ENCODE measurements around the gene SOX5.

Gene SOX5

DNA sequence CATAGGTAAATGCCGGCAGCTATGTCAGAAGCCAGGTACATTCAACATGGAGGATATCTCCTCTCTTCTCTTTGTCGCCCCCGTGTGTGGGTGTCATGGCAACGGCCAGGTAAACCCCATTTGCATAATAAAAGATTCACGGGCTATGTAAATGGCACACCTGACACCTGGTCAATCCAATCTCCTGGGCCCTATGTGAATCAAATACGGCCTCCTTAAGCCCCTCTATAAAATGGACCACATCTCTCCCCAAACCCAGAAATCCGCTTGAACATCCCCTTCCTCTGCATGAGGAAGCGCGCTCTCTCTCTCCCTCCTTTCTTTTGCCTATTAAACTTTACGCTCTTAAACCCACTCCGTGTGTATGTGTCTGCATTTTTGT, 363.7 kb downstream of the SOX5 start:
- no peak for DNase-seq

DNA sequence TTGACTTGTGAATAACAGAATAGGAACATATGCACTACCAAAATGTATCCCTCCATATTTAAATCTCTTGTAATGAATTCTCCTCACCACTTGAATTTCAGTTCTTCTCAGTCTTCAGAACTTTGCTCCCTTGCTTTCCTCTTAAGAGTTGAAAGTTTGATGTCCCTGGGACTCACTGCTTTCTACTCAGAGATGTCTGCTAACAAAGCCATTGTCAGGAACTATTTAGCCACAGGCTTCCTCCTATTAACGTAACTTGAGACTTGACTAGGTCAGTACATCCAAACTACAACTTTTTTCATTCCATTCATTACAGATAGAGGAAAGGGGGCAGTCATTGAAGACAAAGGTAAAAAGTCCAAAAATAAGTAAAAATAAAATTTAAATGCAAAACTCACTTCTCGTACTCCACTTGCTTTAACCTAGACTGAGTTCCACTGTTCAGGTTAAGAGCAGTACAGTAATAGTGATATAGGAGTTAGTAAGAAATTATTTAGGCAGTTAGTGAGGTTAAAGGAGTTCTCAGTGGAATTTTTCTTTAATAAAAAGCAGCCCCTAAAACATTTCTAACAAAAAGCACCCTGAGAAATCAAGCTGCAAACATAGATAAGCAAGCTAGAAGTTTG, 364.2 kb downstream of the SOX5 start:
- DNase-seq = no peak

DNA sequence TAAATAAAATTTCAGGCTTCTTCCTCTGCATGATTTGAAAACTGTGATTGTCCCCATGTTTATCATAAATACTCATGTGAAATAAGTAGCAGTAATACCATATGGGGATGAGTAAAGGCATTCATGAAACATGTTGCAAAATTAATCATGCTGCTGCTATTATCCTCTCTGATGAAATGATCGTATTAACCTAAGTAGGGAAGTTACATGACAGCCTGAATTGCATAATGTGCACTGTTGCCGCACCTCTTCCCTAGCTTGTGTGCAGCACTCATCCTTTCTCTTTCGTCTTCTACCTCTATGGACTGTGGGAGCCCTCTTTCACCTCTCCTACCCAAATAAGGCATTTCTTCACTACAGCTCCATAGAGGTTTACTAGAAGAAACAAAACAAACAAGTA, 367.6 kb downstream of the SOX5 start:
- no peak for DNase-seq

DNA sequence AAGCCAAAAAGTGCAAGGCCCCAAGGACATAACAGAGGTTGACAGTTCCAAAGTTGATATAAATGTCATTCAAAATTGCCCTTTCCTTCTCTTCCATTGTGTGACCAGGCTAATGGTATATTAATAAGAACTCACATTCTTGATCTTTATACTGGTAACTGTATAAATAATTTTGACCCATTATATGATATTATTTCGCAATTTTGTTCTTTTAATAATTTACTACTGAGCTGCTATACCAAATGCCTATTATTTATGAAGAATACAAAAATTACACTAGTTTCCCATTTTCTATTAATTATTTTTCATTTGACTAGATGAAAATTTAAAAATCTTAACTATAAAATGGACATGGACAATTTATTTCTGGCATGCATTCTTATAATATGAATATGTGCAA, 370.2 kb downstream of the SOX5 start:
- DNase-seq = no peak

DNA sequence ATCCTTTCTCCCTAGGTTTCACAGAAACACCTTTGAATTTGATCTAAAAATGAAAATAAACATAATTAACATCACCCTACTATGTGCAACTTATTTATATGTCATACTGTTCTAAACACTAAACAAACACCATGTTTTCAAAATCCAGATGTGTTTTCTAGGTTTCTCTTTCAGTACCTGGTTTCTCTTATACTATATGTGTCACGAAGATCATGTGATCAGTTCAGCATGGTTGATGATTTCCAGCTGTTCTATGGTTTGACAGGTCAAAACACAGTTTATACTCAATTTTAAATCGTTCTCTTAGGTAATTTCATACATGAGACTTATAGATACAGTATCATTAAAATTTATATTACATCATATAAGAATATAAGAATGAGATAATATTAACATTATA, 373.1 kb downstream of the SOX5 start:
- DNase-seq = no peak

DNA sequence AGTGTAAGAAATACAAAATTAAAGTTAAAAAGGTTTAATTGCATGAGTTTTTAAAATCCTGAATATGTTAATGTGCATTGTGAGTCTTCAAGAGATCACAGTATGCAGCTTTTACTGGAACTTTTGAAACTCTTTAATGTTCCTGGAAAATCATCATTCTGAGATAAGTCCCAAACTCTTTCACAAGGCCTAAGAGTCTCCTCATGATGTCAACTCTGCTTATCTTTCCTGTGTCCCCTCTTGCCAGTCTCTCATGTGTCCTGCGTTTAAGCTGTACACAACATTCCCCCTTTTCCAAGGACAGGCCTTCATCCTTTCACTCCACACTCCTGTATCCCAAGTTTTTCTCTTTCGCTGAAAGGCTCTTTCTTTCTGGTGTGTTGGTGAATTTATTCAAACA, 380.1 kb downstream of the SOX5 start:
- DNase-seq = no peak

DNA sequence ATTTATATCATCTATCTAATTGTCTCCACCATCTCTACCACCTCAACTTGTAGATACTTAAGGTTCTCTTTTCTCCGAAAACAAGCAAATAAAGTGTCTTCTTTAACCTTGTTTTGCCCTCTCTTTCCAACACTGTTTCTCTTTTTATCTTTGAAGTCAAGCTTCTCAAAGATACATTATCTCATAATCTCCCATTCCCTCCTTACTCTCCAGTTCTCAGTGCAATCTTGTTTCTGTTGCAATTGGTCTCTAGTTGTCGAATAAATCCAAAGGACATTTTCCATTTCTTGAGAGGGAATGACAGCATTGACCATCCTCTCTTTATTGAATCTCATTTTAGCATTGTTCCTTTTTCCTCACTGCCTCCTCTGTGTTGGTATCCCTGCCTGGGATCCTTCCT, 383.3 kb downstream of the SOX5 start:
- no peak for DNase-seq

DNA sequence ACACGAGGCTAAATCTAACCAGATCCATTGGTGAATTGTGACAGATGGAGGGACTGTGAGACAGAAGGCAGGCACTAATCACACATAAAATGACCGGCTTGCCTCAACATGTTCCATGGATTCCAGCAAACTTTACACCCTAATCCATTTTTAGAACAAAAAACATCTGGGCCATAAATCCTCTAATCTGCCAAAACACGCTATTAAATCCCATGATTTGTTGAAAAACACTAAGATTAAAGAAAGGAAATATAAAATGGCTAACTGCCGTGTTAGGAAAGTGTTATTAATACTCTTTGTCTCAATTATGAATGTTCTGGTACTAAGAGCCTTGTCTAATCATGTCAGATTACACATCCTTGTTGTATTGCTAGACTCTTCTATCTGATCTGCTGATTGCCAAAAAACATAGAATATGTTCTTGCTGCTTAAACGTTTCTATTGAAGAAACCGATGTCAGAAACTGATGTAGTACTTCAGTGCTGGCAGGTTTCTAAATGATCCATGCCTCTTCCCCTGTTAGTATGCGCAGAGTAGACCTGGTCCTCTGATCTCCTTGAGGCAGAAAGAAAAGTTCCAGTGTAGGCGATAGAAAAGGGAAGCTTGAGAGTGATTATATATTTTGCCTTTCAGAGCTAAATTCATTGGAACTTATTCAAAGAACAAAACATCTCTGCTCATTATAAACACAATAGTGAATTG, 384.9 kb downstream of the SOX5 start:
- no peak for DNase-seq

DNA sequence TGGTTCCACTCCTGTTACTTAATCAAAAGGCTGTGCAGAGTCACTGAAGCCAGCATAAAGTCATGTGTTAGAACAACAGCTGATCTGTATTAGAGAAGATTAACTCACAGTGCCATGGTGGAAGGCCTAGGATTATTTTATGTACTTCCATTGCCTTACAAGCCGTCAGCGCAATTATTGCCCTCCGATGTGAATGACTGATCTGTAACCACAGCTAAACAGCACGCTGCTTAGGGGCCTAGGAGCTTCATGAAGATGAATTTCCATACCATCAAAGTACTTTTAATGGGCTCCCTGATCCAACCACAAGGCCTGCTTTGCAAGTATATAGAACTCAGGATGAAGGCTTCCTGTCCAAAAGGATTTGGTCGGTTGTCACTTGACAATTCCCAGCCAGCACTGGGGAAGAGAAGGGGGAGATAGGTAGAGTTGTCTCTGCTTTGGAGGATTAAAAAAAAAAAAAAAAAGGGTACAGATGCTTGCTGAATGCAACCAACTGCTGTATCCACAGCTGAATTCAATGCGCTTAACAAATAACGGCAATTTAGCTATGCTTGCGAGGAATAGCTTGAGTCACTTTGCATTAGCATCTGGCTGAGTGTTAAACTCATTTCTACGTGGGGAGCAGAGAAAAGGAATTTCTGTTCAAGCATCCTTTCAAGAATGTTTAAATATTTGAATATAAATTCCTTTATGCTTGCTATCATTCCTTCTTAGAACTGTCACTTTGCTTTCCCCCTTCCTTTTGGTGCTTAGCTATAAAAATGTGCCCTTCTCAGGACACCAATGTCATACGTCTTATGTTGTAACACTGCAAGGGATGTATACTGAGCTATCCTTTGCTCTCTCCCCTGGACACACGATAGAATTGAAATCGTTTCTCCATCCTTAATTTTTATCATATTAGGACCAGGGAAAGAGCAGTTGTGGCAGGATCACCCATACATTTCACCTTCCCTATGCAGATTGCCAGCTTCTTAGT, 387.8 kb downstream of the SOX5 start:
- no peak for DNase-seq

DNA sequence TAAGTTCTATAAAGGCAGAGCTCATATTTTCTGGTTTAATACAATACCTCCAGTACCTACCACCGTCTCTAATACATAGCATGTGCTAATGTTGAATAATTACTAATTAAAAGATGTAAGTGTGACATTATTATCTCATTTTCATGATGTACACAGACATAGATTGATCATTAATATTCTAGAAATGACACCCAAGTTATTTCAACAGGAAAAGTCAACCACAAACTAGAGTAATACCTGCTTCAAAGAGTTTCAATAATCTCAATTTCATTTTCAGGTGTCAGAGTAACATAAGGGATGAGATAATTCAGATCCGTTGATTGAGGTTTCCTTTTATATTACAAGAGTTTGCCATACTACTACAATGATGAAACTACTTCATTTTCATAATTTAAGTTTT, 388.9 kb downstream of the SOX5 start:
- DNase-seq = no peak

DNA sequence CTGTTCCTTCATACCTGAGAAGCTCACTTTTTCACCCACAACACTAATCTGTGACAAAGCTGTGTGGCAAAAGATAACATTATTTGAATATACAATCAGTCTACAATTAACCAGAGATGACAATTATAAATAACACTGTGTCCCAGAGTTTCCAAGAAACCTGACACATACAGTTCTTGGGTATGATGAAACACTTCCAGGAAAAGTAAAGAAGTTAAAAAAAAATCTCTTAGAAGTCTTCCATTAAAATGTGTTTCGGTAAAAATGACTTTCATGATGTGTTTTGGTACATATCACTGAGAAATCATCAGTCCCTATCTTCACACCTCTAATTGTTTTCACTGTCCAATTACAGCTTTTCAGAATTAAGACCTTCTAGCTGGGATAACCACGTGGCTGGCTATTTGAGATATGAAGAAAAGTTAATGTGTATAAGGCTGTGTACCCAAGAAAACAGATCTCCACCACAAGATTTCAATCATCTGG, 390.2 kb downstream of the SOX5 start:
- DNase-seq = no peak

DNA sequence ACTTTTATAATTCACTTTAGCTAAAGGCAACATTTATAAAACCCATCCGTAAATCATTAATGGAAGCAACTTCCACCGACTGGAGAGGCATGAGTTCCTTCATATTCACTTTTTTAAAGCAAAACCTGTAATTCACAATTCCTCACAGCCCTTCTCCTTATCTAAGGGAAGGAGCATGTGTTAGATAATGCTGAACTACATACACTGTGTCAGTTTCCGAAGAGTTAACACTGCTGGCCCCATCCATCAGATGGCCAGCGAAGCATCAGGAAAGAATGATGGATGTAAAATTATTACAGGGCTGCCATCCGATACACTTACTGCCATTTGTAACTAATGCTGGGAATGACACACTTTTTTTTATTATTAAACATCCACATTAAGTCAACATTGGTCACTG, 392.8 kb downstream of the SOX5 start:
- no peak for DNase-seq

DNA sequence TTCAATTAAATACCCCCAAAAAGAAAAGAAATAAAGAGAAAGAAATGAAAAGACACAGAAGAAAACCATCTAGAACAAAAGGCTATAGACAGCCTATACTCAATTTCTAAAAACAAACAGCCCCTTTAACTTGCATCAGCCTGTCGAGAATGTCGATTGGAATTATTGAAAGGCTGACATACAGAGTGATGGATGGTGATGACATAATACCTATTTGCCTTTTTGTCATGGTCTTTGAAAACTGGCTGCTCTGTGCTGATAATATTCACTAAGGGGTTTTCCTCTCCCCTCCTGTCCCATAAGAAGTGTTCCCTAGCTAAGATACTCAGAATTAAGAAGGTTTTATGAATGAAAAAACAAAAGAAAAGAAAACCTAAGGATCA, 393.7 kb downstream of the SOX5 start:
- no peak for DNase-seq

DNA sequence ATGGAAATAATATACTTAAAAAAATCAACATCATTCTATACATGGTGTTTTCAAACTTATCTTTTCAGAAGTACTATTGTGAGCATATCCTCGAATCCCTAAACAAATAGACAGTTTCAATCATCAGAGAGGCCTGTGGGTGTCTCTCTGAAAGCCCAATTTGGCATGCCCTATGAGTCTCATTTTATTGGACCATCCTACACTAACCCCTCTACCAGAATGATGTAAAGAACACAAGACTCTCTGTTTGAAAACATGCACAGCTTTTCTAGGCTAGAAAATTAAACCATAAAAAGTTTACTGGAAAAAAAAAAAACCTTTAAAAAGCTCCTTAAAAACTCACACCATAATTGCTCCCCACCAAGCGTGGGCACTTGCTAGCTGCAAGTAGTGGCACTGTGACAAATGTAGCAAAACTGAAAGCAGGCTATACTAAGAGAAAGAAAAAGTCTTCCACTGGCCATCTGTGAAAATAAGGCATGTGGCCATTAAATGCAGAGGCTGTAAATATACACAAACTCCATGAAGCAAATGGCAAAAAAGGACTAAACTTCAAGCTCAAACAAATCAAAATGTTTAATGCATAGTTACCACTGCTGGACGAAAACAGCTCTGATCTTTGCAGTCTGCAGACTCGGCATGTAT, 394.2 kb downstream of the SOX5 start:
- DNase-seq = no peak

DNA sequence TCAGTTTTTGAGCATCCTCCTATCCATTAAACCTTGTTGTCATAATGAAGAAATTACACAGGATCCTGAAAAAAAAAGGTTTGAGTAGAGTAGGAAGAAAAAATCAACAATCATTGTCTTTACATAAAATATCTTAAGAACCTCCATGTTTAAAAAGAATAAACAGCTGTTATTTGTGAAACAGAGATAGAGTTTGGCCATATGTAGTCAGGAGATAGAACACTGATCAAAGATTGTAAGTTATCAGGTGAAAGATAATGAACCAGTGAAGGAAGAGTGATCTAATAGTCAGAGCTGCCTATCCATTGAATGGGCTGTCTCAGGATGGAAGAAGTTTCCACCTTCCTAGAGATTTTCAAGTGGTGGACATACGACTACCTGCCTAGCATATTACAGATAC, 397.1 kb downstream of the SOX5 start:
- no peak for DNase-seq

DNA sequence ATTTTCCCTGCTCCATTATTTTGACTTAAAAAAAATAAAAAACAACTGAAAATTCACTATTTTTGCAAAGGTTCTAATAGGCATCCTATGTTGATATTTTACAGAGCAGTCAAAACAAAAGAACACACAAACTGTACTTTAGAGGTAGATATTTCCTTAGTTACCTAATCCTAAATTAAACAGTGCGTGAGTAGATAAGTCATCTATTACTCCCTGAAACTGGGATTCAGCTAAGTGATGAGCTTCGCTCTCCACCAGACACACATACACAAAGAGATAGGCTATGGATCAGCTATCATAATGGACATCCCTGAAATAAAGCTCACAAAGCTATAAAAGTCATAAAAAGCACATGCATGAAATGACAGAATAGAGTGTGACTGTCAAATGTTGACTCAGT, 398.7 kb downstream of the SOX5 start:
- DNase-seq = no peak

DNA sequence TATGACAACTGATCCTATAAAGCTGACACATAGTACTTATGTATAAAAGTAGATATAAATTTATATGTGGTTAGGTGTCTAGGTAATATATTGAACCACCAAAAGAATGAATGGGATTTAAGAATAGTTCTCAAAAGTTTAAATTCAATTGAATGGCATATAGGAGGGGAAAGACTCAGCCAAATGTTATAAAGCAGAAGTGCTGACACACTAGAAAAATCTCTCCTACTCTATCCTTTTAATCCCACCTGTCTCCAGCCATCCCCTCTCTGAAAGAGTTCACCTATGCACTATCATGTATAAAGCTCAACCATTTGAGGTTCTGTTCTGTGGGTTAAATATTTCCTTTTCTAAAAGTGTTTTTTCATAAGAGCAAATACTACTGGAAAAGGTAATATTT, 400.7 kb downstream of the SOX5 start:
- no peak for DNase-seq

DNA sequence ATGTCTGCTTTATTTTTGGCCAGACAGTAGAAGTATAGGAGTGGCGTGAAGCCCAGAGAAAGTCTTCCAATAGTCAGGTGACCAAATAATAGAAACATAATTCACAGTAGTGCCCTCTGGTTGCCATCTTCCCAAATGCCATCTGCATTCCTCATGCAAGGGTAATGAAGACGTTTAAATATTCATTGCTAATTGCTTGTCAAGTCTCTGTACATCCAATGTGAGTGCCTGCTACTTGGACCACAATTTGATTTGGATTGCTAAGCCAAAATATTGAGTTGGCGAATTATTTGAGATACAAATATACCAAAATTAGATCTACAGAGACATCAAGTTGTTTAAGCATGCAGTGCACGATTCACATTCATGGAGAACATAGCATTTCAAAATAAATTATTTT, 402.7 kb downstream of the SOX5 start:
- no peak for DNase-seq

DNA sequence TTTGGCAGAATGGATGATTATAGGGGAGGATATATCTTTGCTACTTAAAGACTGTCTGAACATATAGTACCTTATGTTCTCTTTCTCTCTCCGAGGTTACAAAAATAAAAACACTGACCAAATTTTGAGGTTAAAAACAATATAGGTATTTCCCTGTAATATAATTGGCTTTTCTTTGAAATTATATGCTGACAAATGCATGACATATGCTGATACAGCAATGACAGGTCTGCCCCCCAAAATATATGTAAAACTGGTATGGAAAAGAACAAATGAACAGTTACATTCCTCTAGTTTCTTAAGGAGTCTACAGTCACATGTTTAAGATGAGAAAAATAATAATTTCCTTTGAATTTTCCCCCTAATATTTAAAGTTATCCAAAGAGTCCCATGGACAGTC, 405.7 kb downstream of the SOX5 start:
- DNase-seq = no peak

DNA sequence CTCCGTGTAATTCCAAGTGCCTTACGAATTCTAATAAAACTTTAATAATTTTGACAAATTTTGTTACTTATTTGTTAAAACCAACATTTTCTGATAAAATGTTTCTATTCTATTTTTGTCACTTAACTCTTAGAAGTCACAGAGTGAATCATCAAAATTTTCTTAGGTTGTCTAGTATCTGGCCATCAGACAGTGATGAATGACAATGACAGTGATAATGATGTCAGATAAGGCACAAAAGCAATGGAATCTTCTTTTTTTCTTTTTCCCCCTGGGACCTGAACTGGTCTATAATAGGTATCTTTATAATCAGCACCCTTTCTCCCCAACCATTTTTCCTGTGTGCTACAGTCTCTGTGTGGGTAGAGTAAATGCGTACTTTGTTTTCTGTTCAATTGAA, 407.3 kb downstream of the SOX5 start:
- DNase-seq = no peak

DNA sequence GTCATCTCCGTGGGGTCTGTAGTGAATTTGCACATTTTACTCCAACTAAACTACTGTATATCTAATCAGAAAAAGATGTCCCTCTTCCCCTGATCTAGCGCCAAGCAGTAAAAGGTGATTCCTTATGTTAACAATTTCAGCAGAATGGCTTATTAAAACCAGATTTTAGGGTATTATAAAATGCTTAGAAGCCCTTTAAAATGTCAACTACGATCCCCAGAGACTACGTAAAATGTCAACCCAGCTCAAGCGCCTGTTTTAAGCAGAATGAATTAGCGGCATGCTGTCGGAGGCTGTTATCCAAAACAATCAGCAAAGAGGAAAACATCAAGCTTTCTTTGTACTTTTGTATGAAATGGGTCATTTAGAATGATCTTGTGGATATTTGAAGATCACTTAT, 408.9 kb downstream of the SOX5 start:
- no peak for DNase-seq

DNA sequence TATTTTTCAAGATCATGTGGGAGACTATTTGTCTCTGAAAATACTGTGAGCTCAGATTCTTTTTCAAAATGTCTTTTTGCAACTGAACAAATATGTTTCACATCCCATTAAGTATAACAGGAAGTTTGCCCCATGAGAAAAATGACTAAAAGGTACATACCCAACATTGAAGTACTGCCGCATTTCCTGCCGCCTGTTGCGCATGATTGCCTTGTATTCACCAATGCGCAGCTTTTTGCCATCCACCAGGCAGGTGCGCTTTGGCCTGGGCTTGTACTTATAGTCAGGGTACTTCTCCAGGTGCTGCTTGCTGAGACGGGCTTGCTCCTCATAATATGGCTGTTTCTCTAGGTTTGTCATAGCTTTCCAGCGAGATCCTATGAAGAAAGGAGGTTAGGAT, 413.2 kb downstream of the SOX5 start:
- no peak for DNase-seq

DNA sequence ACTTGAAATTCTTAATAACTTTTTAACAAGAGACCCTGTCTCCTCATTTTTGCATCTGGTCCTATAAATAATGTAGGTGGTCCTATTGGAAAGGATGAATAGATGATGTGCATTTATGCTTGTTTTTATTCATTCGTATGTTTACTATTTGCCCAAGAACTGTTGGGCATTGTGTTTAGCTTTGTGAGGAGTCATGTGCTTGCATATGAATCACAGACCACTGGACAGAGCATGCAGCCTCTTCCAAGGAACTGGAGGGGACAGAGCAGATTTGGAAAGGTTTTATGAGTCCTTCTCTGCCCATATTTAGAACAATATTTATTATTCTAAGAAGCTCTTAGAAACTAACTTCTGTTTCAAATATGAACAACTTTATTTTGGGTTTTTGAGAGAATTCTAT, 414.0 kb downstream of the SOX5 start:
- DNase-seq = no peak
